ENCODE data around the gene WDFY1.

WDFY1 gene

GRCh38 chr2:223847410-223847809, 97.7 kb downstream of the WDFY1 start:
- TF ChIP-seq ESRRG (CRISPR knock-in tag; IDR thresholded peaks at IDR 0.05) (no peak), PPARA (CRISPR knock-in tag; IDR thresholded peaks at IDR 0.05; ENCODE audit: borderline replicate concordance) (no peak)
- ATAC-seq: no peak

- ATAC-seq: peak; percentile 94
- no peak for TF ChIP-seq ZFP30 (CRISPR knock-in tag; IDR thresholded peaks at IDR 0.05)
These were observed 98.6 kb downstream of the WDFY1 start for GRCh38 chr2:223846515-223846914.

- no peak for ATAC-seq
- no peak for TF ChIP-seq PPARA (CRISPR knock-in tag; IDR thresholded peaks at IDR 0.05; ENCODE audit: borderline replicate concordance)
- no peak for TF ChIP-seq CSRNP3 (CRISPR knock-in tag; IDR thresholded peaks at IDR 0.05)
- TF ChIP-seq ZNF8 (CRISPR knock-in tag; IDR thresholded peaks at IDR 0.05): no peak
- no peak for TF ChIP-seq ESRRG (CRISPR knock-in tag; IDR thresholded peaks at IDR 0.05)
- no peak for TF ChIP-seq ZC3H10 (CRISPR knock-in tag; IDR thresholded peaks at IDR 0.05)
- no peak for TF ChIP-seq TCF4 (CRISPR knock-in tag; IDR thresholded peaks at IDR 0.05; ENCODE audit: borderline replicate concordance)
- no peak for TF ChIP-seq SNAI2 (CRISPR knock-in tag; IDR thresholded peaks at IDR 0.05)
These were observed 103.5 kb downstream of the WDFY1 start for GRCh38 chr2:223841436-223842190.

GRCh38 chr2:223837287-223838061, 107.7 kb downstream of the WDFY1 start, which contains the start of gene AP1S3:
AP1S3 (minus strand) TSS chr2:223837582; CDS start chr2:223837450, 132 bp downstream.
- TF ChIP-seq TOX (CRISPR knock-in tag; IDR thresholded peaks at IDR 0.05; ENCODE audit: borderline replicate concordance) (no peak), ZFP30 (CRISPR knock-in tag; IDR thresholded peaks at IDR 0.05) (no peak), PPARA (CRISPR knock-in tag; IDR thresholded peaks at IDR 0.05; ENCODE audit: borderline replicate concordance) (no peak), CSDC2 (CRISPR knock-in tag; IDR thresholded peaks at IDR 0.05) (no peak), GLIS3 (CRISPR knock-in tag; IDR thresholded peaks at IDR 0.05) (no peak), CSRNP3 (CRISPR knock-in tag; IDR thresholded peaks at IDR 0.05) (no peak)
- ATAC-seq: peak; percentile 96

GRCh38 chr2:223835701-223836532, 109.2 kb downstream of the WDFY1 start:
- no peak for TF ChIP-seq ISL1 (CRISPR knock-in tag; IDR thresholded peaks at IDR 0.05)
- TF ChIP-seq CSDC2 (CRISPR knock-in tag; IDR thresholded peaks at IDR 0.05): no peak
- no peak for TF ChIP-seq PATZ1 (CRISPR knock-in tag; IDR thresholded peaks at IDR 0.05; ENCODE audit: borderline replicate concordance)
- no peak for TF ChIP-seq ZFP3 (CRISPR knock-in tag; IDR thresholded peaks at IDR 0.05)
- no peak for TF ChIP-seq PPARA (CRISPR knock-in tag; IDR thresholded peaks at IDR 0.05; ENCODE audit: borderline replicate concordance)
- no peak for TF ChIP-seq ZNF8 (CRISPR knock-in tag; IDR thresholded peaks at IDR 0.05)
- no peak for TF ChIP-seq SNAI2 (CRISPR knock-in tag; IDR thresholded peaks at IDR 0.05)
- no peak for TF ChIP-seq CREB5 (CRISPR knock-in tag; IDR thresholded peaks at IDR 0.05; ENCODE audit: low read depth)
- no peak for TF ChIP-seq TCF4 (CRISPR knock-in tag; IDR thresholded peaks at IDR 0.05; ENCODE audit: borderline replicate concordance)
- TF ChIP-seq TOX (CRISPR knock-in tag; IDR thresholded peaks at IDR 0.05; ENCODE audit: borderline replicate concordance): no peak
- no peak for TF ChIP-seq TSHZ2 (CRISPR knock-in tag; IDR thresholded peaks at IDR 0.05)
- ATAC-seq: no peak

Measured in SK-N-SH treated with all-trans-retinoic acid at 6 μM for 48 hours (cell line).